KOPT-K1 (cell line): Measurements from ENCODE around the gene FABP2.
"Not testable (repeated sequence)": the region's sequence is repeated elsewhere in the genome, so short reads cannot be mapped to it uniquely, and the experiment has no call there.

Experiments used
- H3K27ac ChIP-seq: fragments of 200-600 bp; sonication (generic); 2 replicates; pipeline ENCODE4 v1.5.1; 2016; ENCODE audit warnings: antibody characterized with exemption, mild to moderate bottlenecking, low read depth, low read length; ENCODE audit not compliant: poor library complexity, severe bottlenecking
- H3K36me3 ChIP-seq: fragments of 200-600 bp; sonication (generic); 2 replicates; pipeline ENCODE4 v1.5.1; 2017; ENCODE audit warnings: antibody characterized with exemption, mild to moderate bottlenecking, low read length, moderate library complexity; ENCODE audit not compliant: insufficient read depth
- H3K9me3 ChIP-seq: fragments of 200-600 bp; sonication (generic); 2 replicates; pipeline ENCODE4 v1.5.1; 2017; ENCODE audit warnings: antibody characterized with exemption, low read length, mild to moderate bottlenecking; ENCODE audit not compliant: insufficient read depth, poor library complexity, severe bottlenecking

FABP2 gene

DNA sequence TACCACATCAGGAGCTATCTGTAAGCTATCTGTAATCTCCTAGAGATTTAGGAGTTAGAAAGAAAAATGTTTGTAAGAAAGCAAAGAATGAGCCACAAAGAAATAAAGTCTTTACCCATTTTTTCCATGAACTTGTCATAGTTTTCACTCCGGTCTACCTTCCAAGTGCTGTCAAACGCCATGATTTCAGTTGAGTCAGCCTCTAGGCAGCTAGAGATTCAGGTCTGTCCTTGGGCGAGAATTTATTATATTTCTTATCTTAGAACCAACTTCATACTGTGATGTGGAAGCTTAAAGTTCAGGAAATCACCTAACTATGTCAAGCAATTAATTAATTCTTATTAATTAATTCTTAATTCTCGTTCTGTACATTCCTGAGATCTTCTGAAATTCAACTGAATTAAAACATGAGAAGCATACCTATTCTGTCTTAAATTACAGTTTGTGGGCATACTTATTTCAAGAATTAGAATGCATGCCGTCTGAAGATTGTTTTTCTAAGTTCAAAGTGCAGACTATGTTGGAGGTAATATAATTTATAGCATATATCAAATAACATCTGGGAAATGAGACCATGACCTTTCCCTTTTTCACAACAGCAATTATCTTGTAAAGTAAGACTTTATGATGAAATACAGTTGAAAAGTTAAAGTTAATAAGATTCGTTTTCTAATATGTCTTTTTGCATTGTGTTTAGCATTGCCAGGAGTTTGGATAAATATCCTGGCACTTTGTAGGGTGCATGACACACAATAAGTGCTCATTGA, at the start of gene FABP2:
TSS of gene FABP2 (minus strand) at position 218 of the 767 bp plus-strand sequence. CDS start at position 182, 36 bp downstream.
- no peak within 1 kb of the TSS for H3K27ac ChIP-seq

DNA sequence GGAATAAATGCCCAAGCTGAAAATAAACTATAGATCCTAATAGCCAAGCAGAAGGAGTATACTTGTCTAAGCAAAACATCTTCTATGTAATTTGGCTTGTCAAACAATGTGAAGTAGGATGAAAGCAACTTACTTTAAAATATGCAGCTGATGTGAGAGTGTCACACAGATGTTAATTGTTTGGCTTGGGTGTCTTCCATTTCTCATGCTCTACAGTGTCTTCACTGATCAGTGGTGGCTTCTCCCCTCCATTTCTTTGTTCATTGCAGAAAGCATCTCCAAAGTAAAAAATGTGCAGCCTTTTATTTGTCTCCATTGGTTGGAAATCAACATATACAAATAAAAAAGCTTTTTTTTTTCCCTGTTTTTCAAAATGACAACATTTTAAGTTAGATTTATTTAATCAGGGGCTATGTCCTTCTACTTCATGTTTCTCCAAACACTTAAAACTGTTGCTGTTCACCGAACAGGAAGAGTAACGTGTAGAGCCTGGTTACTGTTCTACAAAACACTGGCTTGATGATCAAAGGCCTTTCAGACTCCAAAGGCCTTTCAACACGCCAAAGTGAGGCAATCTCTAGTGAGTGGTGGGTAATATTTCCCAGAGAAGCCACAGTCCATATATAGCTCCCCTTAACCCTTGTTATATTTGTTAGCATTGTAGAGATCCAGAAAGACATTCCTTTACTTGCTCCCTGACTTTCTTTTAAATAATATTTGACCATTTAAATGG, 49.2 kb upstream of the FABP2 start:
- H3K36me3 ChIP-seq, H3K27ac ChIP-seq, H3K9me3 ChIP-seq: not testable (repeated sequence)

More for the DNA sequence above, at the start of gene FABP2:
- H3K36me3 ChIP-seq = no peaks in the 10 kb centered on the region
- H3K9me3 ChIP-seq = no peaks in the 10 kb centered on the region

DNA sequence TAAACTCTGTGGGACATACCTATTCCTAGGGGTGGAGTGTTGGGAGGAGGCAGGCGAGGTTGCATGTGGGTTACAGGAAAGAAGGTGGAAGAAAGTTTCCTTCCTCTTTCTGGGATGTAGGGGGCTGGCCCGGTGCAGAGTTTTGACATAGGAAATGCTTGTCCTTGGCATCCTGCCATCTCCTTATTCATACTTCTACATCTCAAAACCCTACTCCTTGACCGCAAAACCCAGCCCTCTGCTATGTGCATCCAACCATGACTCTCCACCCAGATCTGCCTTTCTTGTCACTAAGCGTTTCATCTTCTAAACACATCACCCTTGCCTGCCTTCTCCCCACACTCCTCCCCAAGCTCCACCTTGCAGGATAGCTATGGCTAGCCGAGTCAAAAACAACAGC, 48.5 kb upstream of the FABP2 start:
- H3K36me3 ChIP-seq, H3K9me3 ChIP-seq, H3K27ac ChIP-seq: not testable (repeated sequence)

DNA sequence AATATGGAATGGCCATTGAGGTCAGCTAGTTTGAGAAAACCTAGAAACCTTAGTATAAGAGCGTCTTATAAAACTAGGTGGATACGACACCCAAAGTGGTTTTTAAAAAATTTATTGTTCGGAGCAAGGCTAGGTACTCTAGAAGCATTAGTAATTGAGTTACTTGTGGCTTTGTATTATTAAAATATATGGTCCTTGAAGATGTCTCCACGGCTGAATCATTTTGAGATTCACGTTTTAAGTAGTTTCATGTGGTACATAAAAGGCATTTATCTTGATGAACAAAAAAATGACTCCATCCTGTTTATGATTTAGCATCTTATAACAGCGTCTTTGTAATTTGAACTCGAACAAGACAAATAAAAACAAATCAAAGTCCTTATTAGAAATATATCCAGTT, 44.9 kb upstream of the FABP2 start:
- H3K9me3 ChIP-seq, H3K27ac ChIP-seq, H3K36me3 ChIP-seq: not testable (repeated sequence)

DNA sequence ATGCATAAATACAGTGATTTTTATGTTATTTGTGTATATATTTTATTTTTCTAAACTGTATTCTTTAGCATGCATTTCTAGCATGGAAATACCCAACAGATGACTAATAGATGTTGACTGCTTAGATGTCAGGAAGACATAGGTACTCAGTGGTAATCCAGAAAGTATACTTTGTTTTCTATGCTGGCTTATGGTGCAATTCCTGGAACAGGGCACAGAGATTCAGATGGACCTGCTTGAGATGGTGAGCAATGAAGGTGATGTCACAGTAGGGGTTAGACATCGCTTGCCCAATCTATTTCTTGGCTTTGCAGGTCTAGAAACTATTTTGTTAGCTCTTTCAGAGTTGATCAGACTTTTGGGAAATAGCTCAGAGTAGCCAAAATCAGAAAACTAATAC, 42.3 kb upstream of the FABP2 start:
- not testable (repeated sequence) for H3K9me3 ChIP-seq, H3K36me3 ChIP-seq, H3K27ac ChIP-seq

DNA sequence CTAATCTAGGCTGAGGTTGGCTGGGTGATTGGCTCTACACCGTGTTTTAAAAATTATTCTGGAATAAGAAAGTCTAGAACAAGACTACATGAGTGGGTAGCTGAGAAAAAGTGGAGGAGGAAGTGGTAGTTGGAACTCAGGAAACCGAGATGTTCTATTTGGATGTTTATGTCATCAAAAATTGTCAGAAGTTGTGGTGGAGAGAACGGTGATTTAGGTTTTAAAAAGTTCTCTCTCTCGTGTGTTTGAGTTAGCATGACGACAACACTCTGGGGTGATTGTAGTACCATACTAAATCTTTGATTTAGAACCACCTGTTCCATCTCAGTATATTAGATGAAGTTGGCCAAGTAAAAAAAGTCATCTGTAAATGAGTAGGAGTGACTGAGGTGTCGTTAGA, 41.4 kb upstream of the FABP2 start:
- not testable (repeated sequence) for H3K36me3 ChIP-seq

DNA sequence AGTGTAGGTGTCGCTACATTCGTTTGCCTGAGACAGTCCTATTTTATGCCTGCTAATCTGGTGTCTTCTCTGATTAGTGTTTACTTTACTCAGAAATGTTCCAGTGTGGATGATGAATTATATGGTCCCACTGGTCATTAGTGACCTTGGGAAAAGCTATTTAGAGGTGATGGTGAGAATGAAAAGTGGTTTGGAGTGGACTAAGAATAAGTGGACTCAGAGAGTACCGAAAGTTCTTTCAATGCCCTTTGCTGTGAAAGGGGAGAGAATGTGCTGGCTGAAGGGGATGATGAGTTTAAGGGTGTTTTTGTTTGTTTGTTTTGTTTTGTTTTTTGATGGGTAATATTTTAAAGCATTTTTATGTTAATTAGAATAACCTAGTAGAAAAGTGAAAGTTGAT, 40.5 kb upstream of the FABP2 start:
- H3K36me3 ChIP-seq, H3K9me3 ChIP-seq: not testable (repeated sequence)

More for the DNA sequence above, 41.4 kb upstream of the FABP2 start:
- not testable (repeated sequence) for H3K27ac ChIP-seq, H3K9me3 ChIP-seq

DNA sequence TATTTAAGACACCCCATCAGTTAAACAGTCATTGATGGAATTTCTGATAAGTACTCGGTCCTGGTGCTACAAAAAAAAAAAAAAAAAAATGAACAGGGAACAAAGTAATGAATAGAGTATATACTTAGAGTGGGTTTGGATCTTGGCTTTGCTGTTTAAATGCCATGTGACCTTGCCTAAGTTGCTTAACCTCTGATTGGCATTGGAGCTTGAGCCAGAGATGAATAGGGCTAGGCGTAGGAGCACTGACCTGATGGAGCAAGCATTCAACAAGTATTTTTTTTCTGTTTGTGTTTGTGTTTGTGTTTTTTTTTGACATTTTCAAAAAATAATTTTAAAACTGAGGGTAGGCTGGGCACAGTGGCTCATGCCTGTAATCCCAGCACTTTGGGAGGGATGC, 37.9 kb upstream of the FABP2 start:
- H3K27ac ChIP-seq, H3K9me3 ChIP-seq, H3K36me3 ChIP-seq: not testable (repeated sequence)

More for the DNA sequence above, 40.5 kb upstream of the FABP2 start:
- H3K27ac ChIP-seq = not testable (repeated sequence)

DNA sequence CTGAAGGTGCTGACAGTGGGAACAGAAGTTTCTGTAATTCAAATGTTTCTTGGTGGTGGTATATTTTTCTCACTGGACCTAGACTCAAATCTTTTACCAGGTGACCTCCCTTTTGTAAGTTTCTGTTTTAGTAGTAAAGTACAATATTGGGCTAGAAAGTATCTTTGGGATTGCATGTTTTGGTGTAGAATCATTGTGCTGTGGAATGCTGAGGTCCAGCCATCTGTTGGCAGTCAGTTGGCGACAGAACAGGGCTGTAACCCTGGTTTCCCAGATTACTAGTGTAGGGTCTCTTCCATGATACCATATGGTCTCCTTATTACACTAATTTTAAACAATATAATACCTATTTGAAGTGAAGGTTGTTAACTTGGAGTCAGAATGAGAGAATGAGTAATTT, 34.9 kb upstream of the FABP2 start:
- H3K36me3 ChIP-seq, H3K27ac ChIP-seq, H3K9me3 ChIP-seq: not testable (repeated sequence)

DNA sequence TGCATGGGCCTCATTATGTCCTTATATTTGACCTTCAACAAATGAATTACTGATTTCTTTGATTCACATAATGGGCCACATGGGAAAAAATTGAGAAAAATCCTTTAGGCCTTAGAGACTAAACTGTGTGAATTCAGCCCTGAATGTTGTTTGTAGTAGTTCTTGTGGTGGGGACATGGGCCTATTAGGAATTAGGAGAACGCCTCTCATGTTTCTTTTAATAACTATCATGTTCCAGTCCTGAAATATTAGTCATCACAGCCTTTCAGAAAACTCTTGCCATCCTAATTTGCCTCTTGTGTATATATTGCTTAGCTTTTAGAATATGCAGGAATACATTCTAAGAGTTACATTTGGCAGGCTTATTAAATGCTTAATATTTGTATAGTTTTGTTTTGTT, 34.1 kb upstream of the FABP2 start:
- not testable (repeated sequence) for H3K27ac ChIP-seq, H3K9me3 ChIP-seq, H3K36me3 ChIP-seq

DNA sequence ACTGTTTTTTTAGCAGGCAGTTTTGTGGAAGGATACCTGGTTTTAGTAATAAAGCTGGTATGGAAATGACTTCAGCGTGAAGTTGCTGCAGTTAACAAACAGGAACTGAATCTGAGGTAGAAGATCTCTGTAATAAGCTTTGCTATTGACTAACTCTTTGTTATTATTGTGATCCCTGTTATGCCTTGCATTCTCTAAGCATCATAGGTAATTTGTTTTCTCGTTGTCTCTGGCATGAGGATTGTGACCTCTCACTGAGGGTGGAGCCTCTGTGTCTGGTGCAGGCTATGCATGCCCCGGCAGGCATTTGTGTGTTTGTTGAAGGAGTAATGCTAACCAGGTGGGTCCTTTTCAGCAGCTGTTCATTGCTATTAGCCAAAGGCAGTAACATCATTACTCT, 31.4 kb upstream of the FABP2 start:
- not testable (repeated sequence) for H3K27ac ChIP-seq, H3K36me3 ChIP-seq, H3K9me3 ChIP-seq

DNA sequence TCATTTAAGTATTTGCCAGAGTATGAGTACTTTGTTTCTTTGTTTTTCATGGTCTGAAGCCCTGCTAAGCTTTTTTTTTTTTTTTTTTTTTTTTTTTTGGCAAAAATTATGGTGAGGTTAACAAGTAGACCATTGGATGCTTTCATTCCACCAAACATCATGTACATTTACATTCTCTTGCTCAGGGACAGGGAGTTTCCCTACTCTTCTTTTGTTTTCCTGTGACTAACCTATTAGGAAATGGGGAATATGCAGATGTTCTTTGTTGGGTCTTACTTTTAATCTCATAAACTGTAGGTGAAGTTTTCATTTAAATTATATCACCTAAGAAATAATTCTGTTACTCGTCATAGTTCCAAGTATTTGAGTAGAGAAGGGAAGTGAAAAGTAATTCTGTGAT, 26.2 kb upstream of the FABP2 start:
- H3K27ac ChIP-seq, H3K9me3 ChIP-seq, H3K36me3 ChIP-seq: not testable (repeated sequence)

DNA sequence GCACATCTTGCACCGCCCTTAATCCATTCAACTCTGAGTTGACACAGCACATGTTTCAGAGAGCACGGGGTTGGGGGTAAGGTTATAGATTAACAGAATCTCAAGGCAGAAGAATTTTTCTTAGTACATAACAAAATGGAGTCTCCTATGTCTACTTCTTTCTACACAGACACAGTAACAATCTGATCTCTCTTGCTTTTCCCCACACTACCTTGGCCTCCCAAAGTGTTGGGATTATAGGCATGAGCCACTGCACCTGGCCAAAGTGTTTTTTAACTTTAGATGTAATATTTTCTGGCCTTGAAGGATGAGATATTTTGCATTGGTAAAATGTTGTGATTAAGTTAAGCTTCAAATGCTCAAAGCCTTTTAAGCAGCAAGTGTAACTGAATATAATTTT, 21.4 kb upstream of the FABP2 start:
- H3K27ac ChIP-seq, H3K36me3 ChIP-seq, H3K9me3 ChIP-seq: not testable (repeated sequence)

DNA sequence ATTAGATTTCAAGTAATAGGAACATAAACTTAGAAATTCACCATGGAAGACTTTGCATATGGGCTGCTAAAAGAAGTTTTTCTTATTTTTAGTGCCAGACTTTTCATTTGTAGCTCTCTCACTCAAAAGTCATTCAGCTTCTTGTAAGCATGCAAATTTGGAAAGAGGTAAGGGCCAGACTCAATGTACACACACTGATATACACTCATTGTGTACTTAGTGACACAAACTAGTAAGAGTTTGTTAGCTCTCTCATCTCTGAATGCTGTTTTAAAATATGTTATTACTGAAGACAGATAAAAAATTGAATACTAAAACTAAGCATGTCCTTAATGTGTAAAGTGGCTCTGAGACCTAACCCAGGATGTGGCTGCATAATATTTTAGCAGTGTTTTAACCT, 18.0 kb upstream of the FABP2 start:
- not testable (repeated sequence) for H3K27ac ChIP-seq, H3K9me3 ChIP-seq, H3K36me3 ChIP-seq

DNA sequence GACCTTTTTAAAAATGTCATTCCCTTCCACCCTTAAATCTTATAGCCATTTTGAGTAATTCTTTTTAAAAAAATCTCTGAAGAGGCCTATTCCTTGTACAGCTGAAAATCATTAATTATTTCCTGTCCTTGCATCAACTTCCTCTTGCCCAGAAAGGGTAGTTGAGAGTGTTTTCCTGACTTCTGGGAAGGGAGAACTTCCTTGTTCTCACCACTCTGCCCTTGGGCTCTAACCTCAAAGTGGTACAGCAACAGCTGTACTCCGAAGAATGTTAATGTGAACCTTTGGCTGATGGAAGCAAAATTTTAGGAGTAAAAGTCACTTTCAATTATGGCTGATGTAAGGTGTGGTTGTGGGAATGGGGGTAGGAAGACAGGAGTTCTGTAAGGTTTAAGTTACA, 15.1 kb upstream of the FABP2 start:
- H3K36me3 ChIP-seq = no peaks in the 10 kb centered on the region
- no peaks in the 10 kb centered on the region for H3K9me3 ChIP-seq
- no peak overlapping the region for H3K27ac ChIP-seq

DNA sequence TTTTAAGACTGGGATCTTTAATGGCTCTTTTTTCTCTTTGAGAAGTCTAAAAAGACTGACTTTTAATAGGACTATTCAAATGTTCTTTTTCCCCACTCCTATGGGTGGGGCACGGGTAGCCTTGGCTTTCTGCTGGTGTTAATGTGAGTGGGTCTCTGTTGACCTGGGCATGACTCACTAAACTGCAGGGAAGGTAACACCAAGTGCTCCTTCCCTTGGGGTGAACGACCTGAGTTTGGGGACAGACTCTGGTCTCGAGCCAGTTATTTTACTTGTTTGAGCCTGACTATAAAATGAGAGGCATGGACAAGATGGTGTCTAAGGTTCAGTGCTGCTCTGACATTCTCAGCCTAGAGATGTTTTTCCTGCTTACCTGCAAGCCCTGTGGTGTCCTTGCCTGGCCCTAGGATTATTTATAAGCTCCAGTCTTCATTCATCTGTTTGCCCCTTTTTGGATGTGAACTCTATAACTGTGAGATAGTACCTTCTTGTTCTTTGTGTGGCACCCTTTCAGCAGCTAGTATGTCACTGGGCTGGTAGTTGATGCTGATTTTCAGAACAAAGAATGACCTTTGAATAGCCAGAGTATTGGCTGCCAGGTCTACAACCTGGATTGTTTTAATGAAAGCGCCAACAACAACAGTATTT, 14.5 kb upstream of the FABP2 start:
- not testable (repeated sequence) for H3K27ac ChIP-seq, H3K9me3 ChIP-seq, H3K36me3 ChIP-seq
